HG02571 (cell line): ENCODE results near the gene SNX30.

ENCODE experiments used
- ATAC-seq: cut with Tn5 transposase; IDR thresholded peaks from one replicate; pipeline ENCODE4 v1.9.1; 2021; ENCODE audit warnings: mild to moderate bottlenecking, moderate library complexity; ENCODE audit not compliant: unreplicated experiment

The SNX30 gene

DNA sequence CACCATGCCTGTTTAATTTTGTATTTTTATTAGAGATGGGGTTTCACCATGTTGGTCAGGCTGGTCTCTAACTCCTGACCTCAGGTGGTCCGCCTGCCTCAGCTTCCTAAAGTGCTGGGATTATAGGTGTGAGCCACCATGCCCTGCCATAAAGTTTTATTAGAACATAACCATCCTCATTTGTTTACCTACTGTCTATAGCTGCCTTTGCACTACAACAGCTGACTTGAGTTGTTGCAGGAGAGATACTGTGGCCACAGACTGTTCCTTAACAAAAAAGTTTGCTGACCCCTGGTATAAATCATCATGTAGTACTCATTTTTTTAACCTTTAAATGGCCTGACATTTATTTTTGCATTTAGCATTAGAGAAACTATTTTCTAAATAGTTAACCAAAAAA lies 31.7 kb downstream of the SNX30 start:
- no peak for ATAC-seq

GRCh38 chr9:112783551-112783954 lies 33.0 kb downstream of the SNX30 start:
- no peak for ATAC-seq

- no peak for ATAC-seq
Observed at GRCh38 chr9:112784020-112784785, 33.6 kb downstream of the SNX30 start.

DNA sequence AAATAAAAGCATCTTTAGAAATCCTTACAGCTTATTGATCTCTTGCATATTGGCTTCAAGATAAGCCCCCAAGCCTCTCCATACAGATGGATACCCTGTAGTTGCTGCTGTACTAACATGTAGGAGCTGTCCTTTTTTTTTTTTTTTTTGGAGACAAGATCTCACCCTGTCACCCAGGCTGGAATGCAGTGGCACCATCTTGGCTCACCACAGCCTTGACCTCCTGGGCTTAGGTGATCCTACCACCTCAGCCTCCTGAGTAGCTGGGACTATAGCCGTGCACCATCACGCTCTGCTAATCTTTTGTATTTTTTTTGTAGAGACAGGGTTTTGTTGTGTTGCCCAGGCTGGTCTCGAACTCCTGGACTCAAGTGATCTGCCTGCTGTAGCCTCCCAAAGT lies 35.4 kb downstream of the SNX30 start:
- no peak for ATAC-seq

DNA sequence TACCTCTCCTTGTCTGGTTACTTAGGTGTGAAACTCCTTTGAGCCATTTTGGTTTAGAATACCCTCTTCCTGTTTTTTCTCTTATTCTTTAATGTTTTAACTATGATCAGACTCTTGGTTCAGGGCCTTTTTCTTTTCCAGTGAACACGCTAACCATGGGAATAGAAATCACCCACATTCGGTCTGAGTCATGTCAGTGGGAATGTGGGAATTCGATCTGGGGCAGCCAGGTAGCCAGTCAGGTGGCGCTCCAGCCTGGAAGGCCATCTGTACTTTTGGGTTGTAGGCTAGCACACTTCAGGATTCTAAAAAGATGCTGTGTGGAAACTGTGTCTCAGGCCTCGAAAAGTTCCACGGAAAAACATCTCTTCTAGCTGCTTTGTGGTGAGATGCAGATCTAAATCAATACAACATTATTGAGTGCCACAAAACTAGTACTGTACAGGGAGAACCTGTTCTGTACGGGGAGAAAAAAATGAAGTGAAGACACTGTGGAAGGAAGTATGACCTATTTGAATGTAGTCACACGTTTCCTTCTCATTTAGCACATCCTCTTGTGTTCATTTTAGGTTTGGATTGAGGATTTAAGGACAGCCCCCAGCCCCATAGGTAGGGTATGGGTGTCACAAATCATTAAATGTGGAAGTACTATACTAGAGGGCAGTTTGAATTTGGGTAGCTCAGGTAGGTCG lies 36.4 kb downstream of the SNX30 start:
- no peak for ATAC-seq

- ATAC-seq, result no peak
Observed at GRCh38 chr9:112787978-112788377, 37.4 kb downstream of the SNX30 start.

DNA sequence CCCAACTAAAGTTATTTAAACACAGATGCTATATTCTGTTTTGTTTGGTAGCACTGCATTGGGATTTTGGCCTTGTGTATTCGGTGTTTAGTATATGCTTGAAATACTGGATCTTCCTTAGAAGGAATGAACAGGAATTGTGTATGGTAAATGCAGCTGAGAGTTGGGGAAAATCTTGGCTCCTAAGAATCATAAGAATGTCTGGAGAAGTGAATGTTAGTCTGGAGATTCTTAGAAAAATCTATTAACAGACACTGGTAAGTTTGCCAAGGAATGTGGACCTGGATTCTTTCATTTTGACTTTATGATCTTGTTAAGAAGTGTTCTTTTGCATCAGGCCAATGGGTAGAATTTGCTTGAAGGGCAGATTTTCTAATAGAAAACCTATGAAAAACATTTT lies 38.9 kb downstream of the SNX30 start:
- no peak for ATAC-seq

DNA sequence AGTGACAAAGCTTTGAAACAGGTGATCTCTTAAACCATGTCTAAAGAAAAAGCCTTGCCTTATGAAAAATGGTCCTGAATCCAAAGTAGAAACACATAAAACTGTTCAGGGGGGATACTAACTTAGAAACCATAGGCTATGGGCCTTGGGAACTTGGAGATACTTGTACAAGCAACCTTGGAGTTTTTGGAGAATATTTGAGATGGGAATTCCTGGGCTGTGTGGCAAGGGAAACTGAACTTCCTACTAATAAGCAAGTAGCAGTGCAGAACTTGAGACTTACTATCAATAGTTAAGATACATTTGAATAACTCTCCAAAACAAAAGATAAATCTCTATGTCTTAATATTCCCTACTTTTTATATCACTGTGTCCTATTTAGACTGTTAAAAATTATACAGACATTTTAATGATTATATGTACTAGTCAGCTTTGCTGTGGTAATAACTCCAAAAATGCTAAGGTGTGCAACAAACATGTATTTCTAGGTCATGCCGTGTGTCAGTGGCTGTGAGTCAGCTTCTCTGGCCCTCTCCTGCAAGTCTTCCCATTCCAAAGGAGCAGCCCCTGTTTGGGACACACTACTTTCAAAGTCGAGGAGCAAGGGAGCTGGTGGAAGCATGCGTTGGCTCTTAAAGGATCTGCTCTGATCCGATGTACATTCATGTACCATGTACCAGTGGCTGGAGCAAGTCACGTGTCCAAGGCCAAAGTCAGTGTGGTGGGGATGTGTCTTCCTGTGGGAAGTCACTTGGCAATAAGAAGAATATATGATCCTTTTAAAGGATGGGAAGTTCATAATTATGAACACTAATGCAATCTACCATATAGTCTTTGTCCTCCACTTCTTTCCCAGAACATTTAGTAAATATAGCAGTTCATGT lies 39.6 kb downstream of the SNX30 start:
- ATAC-seq, result no peak

GRCh38 chr9:112792670-112793069 lies 42.1 kb downstream of the SNX30 start:
- ATAC-seq, result no peak

- peak; percentile 70 for ATAC-seq
Observed at GRCh38 chr9:112793213-112793810, 42.8 kb downstream of the SNX30 start.

DNA sequence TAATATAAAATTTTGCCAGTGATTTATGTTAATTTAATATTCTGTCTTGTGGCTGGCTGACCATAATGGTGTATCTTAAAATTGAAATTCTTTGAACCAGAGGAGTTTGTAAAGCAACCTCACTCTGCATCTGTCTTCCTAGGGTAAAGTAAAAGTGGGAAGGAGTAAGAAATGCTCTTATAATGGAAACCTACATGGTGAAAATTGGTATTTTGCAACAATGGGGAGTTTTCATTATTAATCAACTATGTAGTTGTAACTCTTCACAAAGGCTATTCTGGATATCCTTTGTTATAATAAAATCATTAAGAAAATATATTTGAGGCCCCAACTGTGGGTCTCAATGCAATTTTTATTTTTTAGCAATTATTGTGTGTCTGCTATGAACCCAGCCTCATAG lies 44.2 kb downstream of the SNX30 start:
- ATAC-seq, result no peak

DNA sequence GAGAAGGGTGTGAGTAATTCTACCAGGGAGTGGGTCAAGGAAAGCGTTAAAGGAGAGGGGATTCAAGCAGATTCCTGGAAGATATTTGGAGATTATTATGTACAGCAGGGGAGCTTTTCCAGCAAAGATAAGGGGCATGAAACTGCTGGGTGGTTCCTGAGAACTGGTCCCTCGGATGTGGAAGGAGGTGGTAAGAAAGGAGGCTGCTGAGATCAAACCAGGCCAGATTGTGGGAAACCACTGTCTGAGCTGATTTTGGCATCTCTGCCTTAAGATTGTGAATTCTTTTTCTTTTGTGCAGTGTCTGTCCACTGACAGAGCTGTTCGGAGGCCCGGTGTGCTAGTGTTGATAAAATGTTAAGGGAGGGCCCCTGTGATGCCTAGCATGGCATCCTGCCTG lies 45.4 kb downstream of the SNX30 start:
- ATAC-seq, result no peak

GRCh38 chr9:112796485-112796884 lies 45.9 kb downstream of the SNX30 start:
- no peak for ATAC-seq

DNA sequence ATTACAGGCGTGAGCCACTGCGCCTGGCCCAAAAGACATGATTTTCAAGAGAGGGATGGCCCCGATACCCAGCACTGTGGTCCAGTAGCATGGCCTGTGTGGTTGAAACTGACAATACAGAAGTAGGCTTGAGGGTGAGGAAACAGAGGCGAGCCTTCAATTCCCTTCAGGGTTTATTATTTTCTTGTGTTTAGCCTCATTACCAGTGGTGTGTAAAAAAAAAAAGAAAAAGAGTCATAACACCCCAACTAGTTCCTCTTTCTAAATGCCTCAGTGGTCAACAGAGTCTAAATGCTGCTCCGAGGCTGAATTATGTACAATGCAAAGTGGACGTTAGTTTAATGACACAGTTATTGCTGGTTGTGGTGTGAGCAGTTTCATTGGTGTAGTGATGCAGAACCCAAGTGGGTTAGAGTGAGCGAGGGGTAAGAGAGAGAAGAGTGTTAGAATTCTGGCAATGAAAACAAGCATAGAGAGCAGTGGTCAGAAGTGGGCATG lies 58.8 kb downstream of the SNX30 start:
- ATAC-seq, result peak; percentile 99

GRCh38 chr9:112809906-112810305 lies 59.3 kb downstream of the SNX30 start:
- ATAC-seq, result no peak

GRCh38 chr9:112810696-112811490 lies 60.3 kb downstream of the SNX30 start:
- no peak for ATAC-seq

- ATAC-seq, result no peak
Observed at GRCh38 chr9:112811518-112811917, 61.0 kb downstream of the SNX30 start.

DNA sequence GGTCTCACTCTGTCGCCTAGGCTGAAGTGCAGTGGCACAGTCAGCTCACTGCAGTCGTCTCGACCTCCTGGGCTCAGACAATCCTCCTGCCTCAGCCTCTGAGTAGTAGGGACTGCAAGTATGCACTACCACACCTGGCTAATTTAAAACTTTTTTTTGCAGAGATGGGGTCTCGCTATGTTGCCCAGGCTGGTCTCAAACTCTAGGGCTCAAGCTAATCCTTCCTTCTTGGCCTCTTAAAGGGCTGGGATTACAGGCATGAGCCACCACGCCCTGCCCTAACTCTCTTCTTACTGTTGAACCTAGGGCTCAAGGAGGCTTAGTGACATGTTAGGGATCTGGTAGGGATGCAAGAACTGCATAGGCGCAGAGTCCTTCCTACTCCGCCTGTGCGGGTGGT lies 65.3 kb downstream of the SNX30 start:
- ATAC-seq, result no peak

- no peak for ATAC-seq
Observed at GRCh38 chr9:112817860-112818203, 67.3 kb downstream of the SNX30 start.
